ENCODE results near the gene IGF2. TPM values are rescaled to one million over a fixed set of nuclear protein-coding genes. Genes with fewer than 3 reads are reported as not detected.

The IGF2 gene
- total RNA-seq, 4 donors from 2014 or later: 1.9 to 15.5 (median 9.5) TPM

DNA sequence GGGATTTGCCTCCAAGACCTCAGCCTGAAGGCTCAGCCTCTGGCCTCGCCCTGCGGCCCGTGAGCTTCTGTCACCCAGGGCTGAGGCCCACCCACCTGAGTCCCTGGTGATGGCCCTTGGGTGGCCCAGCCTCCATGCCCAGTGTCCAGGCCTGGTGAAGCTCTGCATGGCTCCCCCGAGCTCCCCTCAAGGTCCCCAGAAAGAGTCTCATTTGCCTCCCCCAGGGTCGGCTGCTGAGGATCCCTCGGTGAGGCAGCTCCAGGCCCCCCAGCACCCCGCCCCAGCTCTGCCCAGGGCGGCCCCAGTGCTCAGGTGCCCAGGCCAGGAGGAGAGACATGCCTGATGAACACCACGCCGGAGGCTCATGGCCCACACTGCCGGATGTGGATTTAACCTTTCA, 34.6 kb upstream of the IGF2 start:
- no peak for TF ChIP-seq POLR2A (IDR thresholded peaks at IDR 0.05)
- TF ChIP-seq, protein P1, sequence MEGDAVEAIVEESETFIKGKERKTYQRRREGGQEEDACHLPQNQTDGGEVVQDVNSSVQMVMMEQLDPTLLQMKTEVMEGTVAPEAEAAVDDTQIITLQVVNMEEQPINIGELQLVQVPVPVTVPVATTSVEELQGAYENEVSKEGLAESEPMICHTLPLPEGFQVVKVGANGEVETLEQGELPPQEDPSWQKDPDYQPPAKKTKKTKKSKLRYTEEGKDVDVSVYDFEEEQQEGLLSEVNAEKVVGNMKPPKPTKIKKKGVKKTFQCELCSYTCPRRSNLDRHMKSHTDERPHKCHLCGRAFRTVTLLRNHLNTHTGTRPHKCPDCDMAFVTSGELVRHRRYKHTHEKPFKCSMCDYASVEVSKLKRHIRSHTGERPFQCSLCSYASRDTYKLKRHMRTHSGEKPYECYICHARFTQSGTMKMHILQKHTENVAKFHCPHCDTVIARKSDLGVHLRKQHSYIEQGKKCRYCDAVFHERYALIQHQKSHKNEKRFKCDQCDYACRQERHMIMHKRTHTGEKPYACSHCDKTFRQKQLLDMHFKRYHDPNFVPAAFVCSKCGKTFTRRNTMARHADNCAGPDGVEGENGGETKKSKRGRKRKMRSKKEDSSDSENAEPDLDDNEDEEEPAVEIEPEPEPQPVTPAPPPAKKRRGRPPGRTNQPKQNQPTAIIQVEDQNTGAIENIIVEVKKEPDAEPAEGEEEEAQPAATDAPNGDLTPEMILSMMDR (IDR thresholded peaks at IDR 0.05): no peak
- no peaks in the 10 kb centered on the region for H3K9me3 ChIP-seq
- DNase-seq: no peak

DNA sequence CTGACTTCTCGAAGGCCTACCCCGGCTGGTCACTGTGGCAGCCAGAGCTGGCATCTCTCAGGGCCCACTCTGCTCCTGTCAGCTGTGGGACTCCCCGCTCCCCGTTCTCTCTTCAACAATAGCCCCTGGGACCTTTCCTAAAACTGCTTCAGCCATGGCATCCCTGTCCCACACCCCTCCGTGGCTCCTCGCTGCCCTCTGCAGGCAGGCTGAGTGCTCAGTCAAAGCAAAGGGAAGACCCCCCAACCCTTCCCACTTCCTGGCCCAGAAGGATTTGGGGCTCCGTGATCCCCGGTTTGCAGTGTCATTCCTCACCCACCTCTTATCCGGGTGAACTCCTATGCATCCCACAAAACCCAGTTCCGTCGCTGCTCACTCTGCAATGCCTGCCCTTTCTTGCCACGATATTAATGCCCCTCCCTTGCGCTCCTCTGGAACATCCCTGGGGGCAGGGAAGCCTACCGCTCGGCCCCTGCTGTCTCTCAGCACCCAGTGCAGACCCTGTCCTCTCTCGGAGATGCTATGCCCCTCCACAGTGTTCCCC, 34.0 kb upstream of the IGF2 start:
- no peaks in the 10 kb centered on the region for H3K36me3 ChIP-seq
- H3K9me3 ChIP-seq: no peaks in the 10 kb centered on the region
- no peak overlapping the region for H3K27ac ChIP-seq
- H3K27me3 ChIP-seq: no peaks in the 10 kb centered on the region
- H3K4me3 ChIP-seq: no peak overlapping the region
- DNase-seq: no peak
- no peaks in the 10 kb centered on the region for H3K4me1 ChIP-seq
- no peak for TF ChIP-seq POLR2A (IDR thresholded peaks at IDR 0.05)
- TF ChIP-seq, protein P1 (IDR thresholded peaks at IDR 0.05): no peak

More for the DNA sequence above, 34.6 kb upstream of the IGF2 start:
- Histone ChIP-seq H3K4me3 (no peak overlapping the region), H3K4me1 (no peaks in the 10 kb centered on the region), H3K27me3 (no peaks in the 10 kb centered on the region), H3K36me3 (no peaks in the 10 kb centered on the region), H3K27ac (no peak overlapping the region)

DNA sequence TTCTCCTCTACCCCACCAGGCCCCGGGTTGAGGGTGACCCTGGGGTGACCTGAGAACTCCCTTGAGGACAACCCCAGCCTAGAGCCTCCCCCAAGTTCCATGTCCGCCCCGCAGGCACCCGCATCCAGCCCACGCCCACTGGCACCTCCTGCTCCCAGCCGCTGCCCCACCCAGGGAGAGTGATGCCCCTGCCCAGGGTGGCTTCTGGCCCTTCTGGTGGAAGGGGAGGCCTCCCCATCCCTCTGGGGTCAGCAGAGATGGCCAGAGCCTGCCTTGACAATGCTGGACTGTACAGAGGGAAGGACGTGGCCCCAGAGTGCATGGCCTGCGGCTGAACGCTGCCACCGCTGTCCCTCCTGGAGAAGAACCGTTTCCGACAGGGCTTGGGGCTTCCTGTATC, 33.5 kb upstream of the IGF2 start:
- TF ChIP-seq POLR2A (IDR thresholded peaks at IDR 0.05): no peak
- TF ChIP-seq, protein P1 (IDR thresholded peaks at IDR 0.05): no peak
- H3K36me3 ChIP-seq: no peaks in the 10 kb centered on the region

DNA sequence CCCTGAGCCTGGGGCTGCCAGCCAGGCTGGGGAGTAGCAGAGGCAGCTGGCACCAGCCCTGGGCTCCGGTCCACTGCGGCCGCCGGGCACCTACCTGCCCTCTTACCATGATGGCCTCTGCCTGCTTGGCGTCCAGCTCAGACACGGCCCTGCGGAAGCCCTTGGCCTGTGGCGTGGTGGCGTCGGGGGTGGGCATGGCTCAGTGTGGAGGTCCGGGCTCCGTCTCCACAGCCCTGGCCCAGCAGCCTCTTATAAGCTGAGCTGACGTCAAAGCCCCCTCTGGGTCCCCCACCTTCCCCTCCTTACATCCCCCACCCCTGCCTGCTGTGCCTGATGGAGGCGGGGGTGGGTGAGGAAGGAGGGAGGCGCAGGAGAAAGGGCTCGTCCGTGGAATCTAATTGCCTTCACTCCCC, 32.4 kb upstream of the IGF2 start, which contains the start of gene TH:
Gene TH, minus strand, starts transcription at position 225 of the 413 bp plus-strand sequence. Its CDS starts 29 bp downstream, at position 196.
- Histone ChIP-seq H3K4me3 (no peak within 1 kb of the TSS), H3K36me3 (no peaks in the 10 kb centered on the region), H3K27me3 (no peaks in the 10 kb centered on the region), H3K9me3 (no peaks in the 10 kb centered on the region), H3K4me1 (no peaks in the 10 kb centered on the region), H3K27ac (no peak within 1 kb of the TSS)
- DNase-seq: no peak
- TF ChIP-seq, protein P1 (IDR thresholded peaks at IDR 0.05): no peak
- TF ChIP-seq POLR2A (IDR thresholded peaks at IDR 0.05): no peak

More for the DNA sequence above, 33.5 kb upstream of the IGF2 start:
- no peak for DNase-seq
- Histone ChIP-seq H3K4me3 (no peak overlapping the region), H3K4me1 (no peaks in the 10 kb centered on the region), H3K9me3 (no peaks in the 10 kb centered on the region), H3K27ac (no peak overlapping the region), H3K27me3 (no peaks in the 10 kb centered on the region)

DNA sequence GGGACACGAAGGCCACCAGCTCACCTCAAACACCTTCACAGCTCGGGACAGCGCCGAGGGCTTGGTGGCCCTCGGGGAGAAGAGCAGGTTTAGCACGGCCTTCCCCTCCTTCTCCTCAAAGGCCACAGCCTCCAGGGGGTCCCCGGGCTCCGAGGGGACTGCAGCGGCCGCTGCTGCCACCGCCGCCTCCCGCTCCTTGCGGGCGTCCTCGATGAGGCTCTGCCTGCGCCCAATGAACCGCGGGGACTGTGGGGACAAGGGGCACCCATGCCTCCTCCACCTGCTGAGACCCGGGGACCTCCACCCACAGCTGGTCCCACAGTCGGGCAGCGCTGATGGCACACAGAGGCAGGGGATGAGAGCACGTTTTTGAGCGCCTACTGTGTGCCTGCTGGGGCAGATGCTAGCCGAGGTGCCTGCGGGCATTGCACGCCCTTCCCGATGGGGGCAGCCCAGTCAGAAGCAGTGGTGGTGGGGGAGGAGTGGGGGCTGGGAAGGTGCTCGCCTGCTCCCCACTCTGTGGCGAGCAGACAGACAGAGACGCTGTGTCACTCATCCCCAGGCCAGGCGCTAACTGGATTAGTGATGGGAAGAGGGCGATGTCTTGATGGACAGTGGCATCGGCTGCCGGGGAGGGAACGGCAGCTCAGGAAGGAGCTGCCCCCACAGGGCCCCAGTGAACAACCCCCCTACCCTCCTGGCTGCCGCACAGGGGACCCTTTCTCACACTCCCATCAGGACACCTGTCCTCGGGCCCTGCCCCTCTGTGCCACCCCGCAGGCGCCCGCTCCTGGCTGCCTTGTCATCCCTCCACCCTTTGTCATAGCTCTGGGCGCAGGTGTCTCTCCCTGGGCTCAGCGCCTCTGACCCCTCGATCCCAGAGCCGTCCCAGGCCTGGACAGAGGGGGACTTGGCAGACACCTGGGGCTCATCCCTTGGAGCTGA, 30.7 kb upstream of the IGF2 start:
- TF ChIP-seq, protein P1 (IDR thresholded peaks at IDR 0.05): no peak
- TF ChIP-seq POLR2A (IDR thresholded peaks at IDR 0.05): no peak
- no peaks in the 10 kb centered on the region for H3K27me3 ChIP-seq
- H3K9me3 ChIP-seq: no peaks in the 10 kb centered on the region
- no peak overlapping the region for H3K27ac ChIP-seq
- H3K4me1 ChIP-seq: peaks cover 0 to 7% (median 0%) of the 10 kb centered on the region in 4 donors
- H3K36me3 ChIP-seq: no peaks in the 10 kb centered on the region
- DNase-seq: no peak
- no peak overlapping the region for H3K4me3 ChIP-seq

Data from Peyer's patch (tissue), 4 donors.